ENCODE data around the gene DTHD1. TPM values are rescaled to one million over a fixed set of nuclear protein-coding genes. Genes with fewer than 3 reads are reported as not detected.

DTHD1 gene
- total RNA-seq (2022; extraction: Qiagen RNA extraction), result not detected in 5 replicates

DNA sequence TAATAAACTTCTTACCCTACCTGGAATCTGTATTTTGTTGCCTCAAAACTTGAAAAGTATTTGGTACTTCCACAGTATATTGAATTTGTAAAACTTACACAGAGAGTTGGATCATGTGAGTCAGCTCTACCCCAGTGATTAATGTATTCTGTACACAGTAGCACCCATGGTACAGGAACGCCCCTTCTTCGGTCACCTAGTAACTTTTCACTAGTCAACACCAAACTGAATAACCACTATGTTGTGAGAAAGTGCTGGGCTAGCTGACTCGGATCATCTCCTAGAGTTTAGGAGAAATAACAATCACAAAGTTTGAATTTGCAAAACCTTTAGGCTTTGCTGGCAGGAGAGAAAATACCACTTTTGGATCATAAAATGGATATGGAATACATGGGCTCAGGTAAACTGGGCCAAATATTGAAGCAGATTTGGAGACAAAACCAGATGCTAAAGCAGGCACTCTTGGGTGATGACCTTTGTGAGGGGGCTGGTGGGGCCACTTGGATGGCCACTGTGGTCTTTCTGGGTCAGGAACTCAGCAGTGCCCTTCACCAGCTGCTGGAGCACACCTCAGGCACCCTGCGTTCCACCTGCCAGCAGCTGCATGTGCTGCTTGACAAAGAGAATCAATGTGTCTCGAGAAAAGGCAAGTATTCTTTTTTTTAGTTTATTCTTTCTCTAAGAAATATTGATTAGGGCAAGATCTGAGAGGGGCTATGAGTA is at the start of gene DTHD1:
DTHD1 (plus strand) TSS at position 233 of the 723 bp plus-strand sequence; CDS start at position 376, 143 bp downstream.

GRCh38 chr4:36244257-36245082 is 36.9 kb upstream of the DTHD1 start, which contains the start of gene ARAP2:
ARAP2 (minus strand) TSS chr4:36244514; CDS start chr4:36229486, 15,028 bp downstream.

Other genes starting within 250 kb of the DTHD1 start
- 0.36 to 0.77 TPM (median 0.41 TPM) in 5 replicates for gene ARAP2, start 37.1 kb upstream of the DTHD1 start, total RNA-seq (2022; extraction: Qiagen RNA extraction)